Right atrium auricular region (tissue), 2 donors: ENCODE results near the gene BEST1. TPM values are rescaled to one million over a fixed set of nuclear protein-coding genes. Genes with fewer than 3 reads are reported as not detected.
A peak's percentile ranks its signal among the peaks of the same experiment; 100 is the strongest.
"Not testable (repeated sequence)": the region's sequence is repeated elsewhere in the genome, so short reads cannot be mapped to it uniquely, and the experiment has no call there.

Experiments
- DNase-seq: peaks from one replicate; pipeline ENCODE4 v3.0.0-alpha.2; 2019; ENCODE audit warnings: low spot score
- H3K27ac ChIP-seq, 2 donors: fragments of 200-600 bp; sonication (generic); 1 replicate in 1 of 2; 2 replicates in 1 of 2; pipeline ENCODE4 v1.5.1; 2016 to 2019
- H3K27me3 ChIP-seq, 2 donors: fragments of 200-600 bp; sonication (generic); one replicate each; pipeline versions ENCODE4 v1.5.1 to v1.6.0; 2017 to 2019
- H3K36me3 ChIP-seq: fragments of 200-600 bp; sonication (generic); one replicate; pipeline ENCODE4 v1.5.1; 2016
- H3K4me1 ChIP-seq, 2 donors: fragments of 200-600 bp; sonication (generic); one replicate each; pipeline versions ENCODE4 v1.5.1 to v1.6.0; 2017 to 2019
- H3K4me3 ChIP-seq, 2 donors: fragments of 200-600 bp; sonication (generic); 1 replicate in 1 of 2; 2 replicates in 1 of 2; pipeline ENCODE4 v1.5.1; 2017 to 2019; ENCODE audit warnings: mild to moderate bottlenecking in 1 of 2, moderate library complexity in 1 of 2
- H3K9me3 ChIP-seq, 2 donors: fragments of 200-600 bp; sonication (generic); one replicate each; pipeline ENCODE4 v1.5.1; 2019
- CTCF ChIP-seq, 2 donors: fragments of 200-600 bp; sonication (generic); IDR thresholded peaks; one replicate each; pipeline ENCODE4 v1.5.1; 2019; ENCODE audit warnings: antibody characterized with exemption in 2 of 2
- total RNA-seq, 2 donors: library from RNA; depleted of rRNA; stranded (reverse); fragments of >200 nt; gene quantifications; one replicate each; pipeline ENCODE4 v1.1.0, GENCODE V29; 2016

The BEST1 gene
- total RNA-seq, 2 donors from 2014 or later, result 1.3 to 4.7 TPM

GRCh38 chr11:61962213-61963015 lies 12.3 kb downstream of the BEST1 start:
- Histone ChIP-seq H3K4me3 (no peak overlapping the region), H3K9me3 (no peaks in the 10 kb centered on the region), H3K27me3 (no peaks in the 10 kb centered on the region), H3K4me1 (peaks cover 0 to 53% of the 10 kb centered on the region in 2 donors), H3K36me3 (peaks cover 45% of the 10 kb centered on the region), H3K27ac (peak overlapping the region; percentile 99 to 100)
- DNase-seq, result peak; percentile 68
- no peak for TF ChIP-seq CTCF (IDR thresholded peaks at IDR 0.05)

- no peaks in the 10 kb centered on the region for H3K27me3 ChIP-seq
- H3K9me3 ChIP-seq, result no peaks in the 10 kb centered on the region
- no peak overlapping the region for H3K4me3 ChIP-seq
- peak; percentile 73 for DNase-seq
- peaks cover 45% of the 10 kb centered on the region for H3K36me3 ChIP-seq
- no peak for TF ChIP-seq CTCF (IDR thresholded peaks at IDR 0.05)
- peak overlapping the region; percentile 99 to 100 for H3K27ac ChIP-seq
- peaks cover 0 to 54% of the 10 kb centered on the region in 2 donors for H3K4me1 ChIP-seq
These were observed 12.8 kb downstream of the BEST1 start for GRCh38 chr11:61963016-61963281.

- TF ChIP-seq CTCF (IDR thresholded peaks at IDR 0.05), result no peak
- no peaks in the 10 kb centered on the region for H3K27me3 ChIP-seq
- H3K27ac ChIP-seq, result peak overlapping the region; percentile 99 to 100
- peak; percentile 66 for DNase-seq
- H3K36me3 ChIP-seq, result peaks cover 45% of the 10 kb centered on the region
- no peaks in the 10 kb centered on the region for H3K9me3 ChIP-seq
- H3K4me3 ChIP-seq, result peak overlapping the region in 1 of 2 donors; percentile 92
- peaks cover 0 to 59% of the 10 kb centered on the region in 2 donors for H3K4me1 ChIP-seq
These were observed 13.3 kb downstream of the BEST1 start for GRCh38 chr11:61963282-61964057.

- no peak for TF ChIP-seq CTCF (IDR thresholded peaks at IDR 0.05)
- Histone ChIP-seq H3K4me3 (peak overlapping the region; percentile 92 to 95), H3K36me3 (peaks cover 45% of the 10 kb centered on the region), H3K4me1 (peaks cover 0 to 66% of the 10 kb centered on the region in 2 donors), H3K27me3 (no peaks in the 10 kb centered on the region), H3K9me3 (no peaks in the 10 kb centered on the region), H3K27ac (peak overlapping the region; percentile 99 to 100)
- no peak for DNase-seq
These were observed 14.0 kb downstream of the BEST1 start for GRCh38 chr11:61964058-61964665.

GRCh38 chr11:61964666-61965271 lies 14.6 kb downstream of the BEST1 start:
- DNase-seq, result peak; percentile 67
- H3K27ac ChIP-seq, result peak overlapping the region; percentile 99 to 100
- peaks cover 0 to 72% of the 10 kb centered on the region in 2 donors for H3K4me1 ChIP-seq

More at GRCh38 chr11:61964666-61965271, 14.6 kb downstream of the BEST1 start:
- Histone ChIP-seq H3K4me3 (peak overlapping the region; percentile 92 to 95), H3K36me3 (peaks cover 45% of the 10 kb centered on the region)
- not testable (repeated sequence) for H3K9me3 ChIP-seq, H3K27me3 ChIP-seq
